Adrenal gland (tissue), 12 donors: ENCODE data around the gene RILP. TPM values are rescaled to one million over a fixed set of nuclear protein-coding genes. Genes with fewer than 3 reads are reported as not detected.
A peak's percentile ranks its signal among the peaks of the same experiment; 100 is the strongest.
"Not testable (repeated sequence)": the region's sequence is repeated elsewhere in the genome, so short reads cannot be mapped to it uniquely, and the experiment has no call there.

ENCODE experiments used
- DNase-seq, 7 donors: peaks; one replicate each; pipeline ENCODE4 v3.0.0-alpha.2; 2019 to 2020
- H3K27ac ChIP-seq, 5 donors: fragments of 200-600 bp; sonication (generic) in 4 of 5; 1 replicate in 3 of 5; 2 replicates in 2 of 5; pipeline versions ENCODE4 v1.5.1 to v1.8.0; 2016 to 2020; ENCODE audit warnings: mild to moderate bottlenecking in 1 of 5
- H3K27me3 ChIP-seq: fragments of 200-600 bp; 2 replicates; pipeline ENCODE4 v1.8.0; 2021
- H3K36me3 ChIP-seq, 2 donors: fragments of 200-600 bp; replicated peaks in 1 of 2; 1 replicate in 1 of 2; 2 replicates in 1 of 2; pipeline versions ENCODE4 v1.5.1 to v1.8.0; 2018 to 2022
- H3K4me1 ChIP-seq, 2 donors: fragments of 200-600 bp; replicated peaks in 1 of 2; 1 replicate in 1 of 2; 2 replicates in 1 of 2; pipeline versions ENCODE4 v1.5.1 to v1.8.0; 2018 to 2021
- H3K4me3 ChIP-seq, 4 donors: fragments of 200-600 bp; sonication (generic) in 3 of 4; one replicate each; pipeline ENCODE4 v1.5.1; 2016 to 2018
- H3K9me3 ChIP-seq, 3 donors: fragments of 200-600 bp; sonication (generic) in 1 of 3; replicated peaks in 1 of 3; 1 replicate in 2 of 3; 2 replicates in 1 of 3; pipeline versions ENCODE4 v1.5.1 to v1.8.0; 2016 to 2021
- CTCF ChIP-seq, 6 experiments: fragments of 450-650 bp in 4 of 6; fragments of 200-600 bp in 2 of 6; sonication (generic) in 1 of 6; IDR thresholded peaks; 1 replicate in 5 of 6; 2 replicates in 1 of 6; pipeline versions ENCODE4 v1.5.1 to v1.8.0; 2016 to 2021; ENCODE audit warnings: antibody characterized with exemption in 6 of 6, mild to moderate bottlenecking in 2 of 6, moderate library complexity in 1 of 6
- POLR2A ChIP-seq, 2 donors: fragments of 450-650 bp; IDR thresholded peaks; one replicate each; pipeline ENCODE4 v1.6.1; 2017; ENCODE audit warnings: antibody characterized with exemption in 2 of 2, mild to moderate bottlenecking in 2 of 2, moderate library complexity in 1 of 2
- WGBS, 4 donors: extraction: QIAGEN DNeasy Blood & Tissue Kit in 2 of 4; methylation state at CpG; one replicate each; pipeline versions ENCODE4 v1.1.5 to v1.1.7; 2013 to 2017; 5-methylcytosine and 5-hydroxymethylcytosine counted together
- intact Hi-C, 2 donors: fragments of 100-400 bp; cut with DNase I; formaldehyde crosslinking; loops; one replicate each; pipeline versions ENCODE4 v1.14.1 to v1.15.0; 2022 to 2023
- polyA plus RNA-seq, 3 donors: library from polyadenylated mRNA; stranded (reverse); fragments of 200-250 nt in 2 of 3; fragments of 350-450 nt in 1 of 3; fragmentation: Illumina TruSeq in 1 of 3; extraction: RNeasy Lipid Tissue Mini Kit (QIAGEN cat#74804) in 1 of 3; gene quantifications; one replicate each; pipeline ENCODE4 v1.2.3, GENCODE V29; 2013 to 2014
- total RNA-seq, 9 donors: library from RNA; depleted of rRNA in 4 of 9; stranded (reverse); fragments of >200 nt in 4 of 9; fragments of 120-200 nt in 1 of 9; fragmentation: NEBNext Ultra II Directional in 1 of 9; extraction: Animal tissue kit (Norgen Biotek cat#: 25700) in 1 of 9; gene quantifications; one replicate each; pipeline versions ENCODE4 v1.1.0 to v1.2.4, GENCODE V29; 2013 to 2023
- donor health status: healthy with polysubstance abuse.
- donor health status: Bipolar disorder and iron deficiency.
- donor health status: DM: yes; HTN: yes; CAD: no.
- donor health status: DM: no; HTN: no; CAD: no.
- donor health status: DM: no; HTN: no; CAD: no.
- donor health status: DM: yes; HTN: yes; CAD: no.

RILP gene
- total and polyA plus RNA-seq, 12 donors = 13.8 to 78.3 (median 39.2) TPM

DNA sequence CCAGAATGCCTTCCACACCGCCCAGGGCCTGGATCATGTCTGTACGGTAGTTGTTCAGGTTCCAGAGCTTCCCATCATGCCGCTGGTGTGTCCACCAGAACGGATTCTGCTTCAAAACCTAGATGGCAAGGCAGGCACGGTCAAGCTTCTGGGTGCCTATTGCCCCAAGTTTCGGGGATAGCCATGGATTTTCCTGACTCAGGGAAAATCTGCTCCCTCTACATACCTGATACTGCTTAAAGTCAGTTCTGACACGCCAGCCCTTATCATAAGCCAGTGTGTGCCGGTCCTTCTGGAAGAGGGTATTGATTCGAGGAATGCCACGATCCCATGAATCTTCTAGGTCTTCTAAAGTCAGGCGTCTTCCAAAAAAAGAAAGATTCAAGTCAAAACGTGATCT lies 11.4 kb upstream of the RILP start:
- intact Hi-C loops = no loop called here
- no peak overlapping the region for H3K4me3 ChIP-seq
- H3K27ac ChIP-seq = peak overlapping the region in 1 of 5 donors; percentile 17
- H3K9me3 ChIP-seq = no peaks in the 10 kb centered on the region
- WGBS, 4 donors = 87 to 93% (median 88%) methylated on average over 11 to 12 of the region's 12 CpGs
- no peaks in the 10 kb centered on the region for H3K4me1 ChIP-seq
- no peak for DNase-seq
- H3K36me3 ChIP-seq = peaks cover 0 to 100% of the 10 kb centered on the region in 2 donors
- TF ChIP-seq POLR2A (IDR thresholded peaks at IDR 0.05) (no peak), CTCF (IDR thresholded peaks at IDR 0.05) (no peak)
- H3K27me3 ChIP-seq = no peaks in the 10 kb centered on the region

- TF ChIP-seq CTCF (IDR thresholded peaks at IDR 0.05) (no peak), POLR2A (IDR thresholded peaks at IDR 0.05) (no peak)
- DNase-seq = no peak
- H3K27ac ChIP-seq = no peak overlapping the region
- no peak overlapping the region for H3K4me3 ChIP-seq
- no peaks in the 10 kb centered on the region for H3K9me3 ChIP-seq
- intact Hi-C loops = loop anchor here in 1 of 2 donors (10.0 kb wide), 1 partner anchor 47 kb away; no protein-coding TSS in a partner anchor
- H3K36me3 ChIP-seq = peaks cover 0 to 100% of the 10 kb centered on the region in 2 donors
- WGBS, 4 donors = 89 to 92% (median 91%) methylated on average over 9 of the region's 9 CpGs
- H3K27me3 ChIP-seq = no peaks in the 10 kb centered on the region
- H3K4me1 ChIP-seq = no peaks in the 10 kb centered on the region
These were observed 8.4 kb upstream of the RILP start for GRCh38 chr17:1658100-1658499.

DNA sequence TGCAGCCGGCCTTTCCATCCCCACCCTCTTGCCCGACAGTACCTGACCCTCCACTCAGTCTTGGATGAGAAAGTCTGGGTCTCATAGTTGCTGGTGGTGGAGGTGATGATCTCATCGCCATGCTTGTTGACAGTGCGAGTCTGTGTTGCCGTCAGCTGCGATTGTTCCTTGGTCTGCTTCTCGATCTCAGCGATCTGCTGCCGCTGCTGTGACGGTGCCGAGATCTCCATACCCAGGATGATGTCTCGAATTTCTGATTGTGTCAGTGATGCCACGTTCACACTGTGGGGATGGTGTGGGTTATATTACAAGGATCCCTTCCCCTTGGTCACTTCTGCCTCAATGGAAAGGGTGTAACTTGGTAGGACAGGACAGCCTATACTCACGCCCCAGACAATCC lies 4.1 kb upstream of the RILP start:
- H3K36me3 ChIP-seq = peaks cover 0 to 85% of the 10 kb centered on the region in 2 donors
- intact Hi-C loops = loop anchor here in 1 of 2 donors (10.0 kb wide), 1 partner anchor 51 kb away; no protein-coding TSS in a partner anchor

GRCh38 chr17:1652794-1653193 lies 3.1 kb upstream of the RILP start:
- H3K9me3 ChIP-seq, H3K4me3 ChIP-seq, H3K27me3 ChIP-seq, DNase-seq: not testable (repeated sequence)
- Histone ChIP-seq H3K27ac (peak overlapping the region in 2 of 5 donors; percentile 15 to 37), H3K36me3 (peaks cover 0 to 75% of the 10 kb centered on the region in 2 donors), H3K4me1 (peaks cover 18 to 28% of the 10 kb centered on the region in 2 donors)
- intact Hi-C loops = loop anchor here in 1 of 2 donors (10.0 kb wide), 1 partner anchor 52 kb away; no protein-coding TSS in a partner anchor
- WGBS, 4 donors = 78 to 87% (median 81%) methylated on average over 7 of the region's 7 CpGs

More for the DNA sequence above, 4.1 kb upstream of the RILP start:
- 90 to 93% (median 92%) methylated on average over 12 to 14 of the region's 14 CpGs for WGBS, 4 donors
- Histone ChIP-seq H3K4me3 (no peak overlapping the region), H3K4me1 (peaks cover 9 to 19% of the 10 kb centered on the region in 2 donors), H3K27me3 (no peaks in the 10 kb centered on the region), H3K27ac (peak overlapping the region in 1 of 5 donors; percentile 37), H3K9me3 (no peaks in the 10 kb centered on the region)
- TF ChIP-seq CTCF (IDR thresholded peaks at IDR 0.05) = no peak
- TF ChIP-seq POLR2A (IDR thresholded peaks at IDR 0.05) = no peak
- no peak for DNase-seq

- Histone ChIP-seq H3K4me3 (no peak overlapping the region), H3K9me3 (no peaks in the 10 kb centered on the region), H3K27me3 (no peaks in the 10 kb centered on the region), H3K4me1 (peaks cover 21 to 34% of the 10 kb centered on the region in 2 donors), H3K36me3 (peaks cover 0 to 62% of the 10 kb centered on the region in 2 donors), H3K27ac (peak overlapping the region in 3 of 5 donors; percentile 69 to 98 (median 95))
- TF ChIP-seq CTCF (IDR thresholded peaks at IDR 0.05) (no peak), POLR2A (IDR thresholded peaks at IDR 0.05) (no peak)
- intact Hi-C loops = loop anchor here in 1 of 2 donors (10.0 kb wide), 1 partner anchor 53 kb away; no protein-coding TSS in a partner anchor
- DNase-seq = no peak
- WGBS, 4 donors = 83 to 93% (median 88%) methylated on average over 4 of the region's 4 CpGs
These were observed 1.8 kb upstream of the RILP start for GRCh38 chr17:1651559-1651844.
